HG03159 (cell line): ENCODE results near the gene SLC25A53.

Experiments
- ATAC-seq: cut with Tn5 transposase; IDR thresholded peaks from one replicate; pipeline ENCODE4 v1.9.1; 2021; ENCODE audit warnings: mild to moderate bottlenecking, moderate library complexity; ENCODE audit not compliant: unreplicated experiment

SLC25A53 gene

GRCh38 chrX:104156630-104157529, at the start of gene SLC25A53:
Gene SLC25A53 (minus strand): TSS chrX:104157009. CDS start chrX:104105257, 51,752 bp downstream.
- ATAC-seq, result peak; percentile 93

- ATAC-seq, result no peak
Measured at GRCh38 chrX:104205548-104205947, 48.7 kb upstream of the SLC25A53 start.

GRCh38 chrX:104195489-104196084, 38.8 kb upstream of the SLC25A53 start:
- peak; percentile 83 for ATAC-seq

GRCh38 chrX:104195013-104195412, 38.2 kb upstream of the SLC25A53 start:
- no peak for ATAC-seq

- ATAC-seq, result no peak
Measured at GRCh38 chrX:104193485-104193884, 36.7 kb upstream of the SLC25A53 start.

GRCh38 chrX:104189837-104190236, 33.0 kb upstream of the SLC25A53 start:
- ATAC-seq, result no peak

- ATAC-seq, result no peak
Measured at GRCh38 chrX:104187931-104188330, 31.1 kb upstream of the SLC25A53 start.

GRCh38 chrX:104183685-104184084, 26.9 kb upstream of the SLC25A53 start:
- ATAC-seq, result no peak

- ATAC-seq, result no peak
Measured at GRCh38 chrX:104173841-104174240, 17.0 kb upstream of the SLC25A53 start.

- no peak for ATAC-seq
Measured at GRCh38 chrX:104172788-104173187, 16.0 kb upstream of the SLC25A53 start.

- ATAC-seq, result no peak
Measured at GRCh38 chrX:104172121-104172520, 15.3 kb upstream of the SLC25A53 start.

GRCh38 chrX:104168127-104168526, 11.3 kb upstream of the SLC25A53 start:
- no peak for ATAC-seq

- peak; percentile 6 for ATAC-seq
Measured at GRCh38 chrX:104166735-104167436, 10.1 kb upstream of the SLC25A53 start.

- ATAC-seq, result peak; percentile 96
Measured at GRCh38 chrX:104165894-104166734, 9.3 kb upstream of the SLC25A53 start, which contains the start of gene FAM199X. Gene FAM199X (plus strand): TSS chrX:104166453. CDS start chrX:104166786, 333 bp downstream.

- ATAC-seq, result no peak
Measured at GRCh38 chrX:104151037-104151436, 5.8 kb downstream of the SLC25A53 start.

GRCh38 chrX:104141087-104141760, 15.6 kb downstream of the SLC25A53 start:
- no peak for ATAC-seq

GRCh38 chrX:104137496-104137895, 19.3 kb downstream of the SLC25A53 start:
- ATAC-seq, result no peak

GRCh38 chrX:104136241-104137019, 20.4 kb downstream of the SLC25A53 start:
- ATAC-seq, result peak; percentile 82

- no peak for ATAC-seq
Measured at GRCh38 chrX:104135677-104136076, 21.1 kb downstream of the SLC25A53 start.
